ENCODE measurements around the gene ZNF558.
"Not testable (repeated sequence)": the region's sequence is repeated elsewhere in the genome, so short reads cannot be mapped to it uniquely, and the experiment has no call there.

ZNF558 gene

GRCh38 chr19:8806661-8807060 is 25.4 kb downstream of the ZNF558 start:
- Histone ChIP-seq H3K4me1 (ENCODE audit: control insufficient read depth, insufficient read depth, low read length, poor library complexity, severe bottlenecking) (no peaks in the 10 kb centered on the region), H3K4me3 (ENCODE audit: extremely low read depth, insufficient read depth, low read length, poor library complexity, severe bottlenecking) (no peak overlapping the region), H3K36me3 (ENCODE audit: control insufficient read depth, insufficient read depth, low read length) (peaks cover 36% of the 10 kb centered on the region), H3K27ac (ENCODE audit: low read depth, low read length, severe bottlenecking) (no peak overlapping the region), H3K9me3 (ENCODE audit: control insufficient read depth, low read length) (peaks cover 66% of the 10 kb centered on the region)
- WGBS, 2 experiments (ENCODE audit: insufficient coverage in 2 of 2), result no CpG with 5 or more reads among the region's 1 CpG

- H3K4me1 ChIP-seq (ENCODE audit: control insufficient read depth, insufficient read depth, low read length, poor library complexity, severe bottlenecking), result no peaks in the 10 kb centered on the region
- peaks cover 30% of the 10 kb centered on the region for H3K9me3 ChIP-seq (ENCODE audit: control insufficient read depth, low read length)
- H3K36me3 ChIP-seq (ENCODE audit: control insufficient read depth, insufficient read depth, low read length), result no peaks in the 10 kb centered on the region
- 43% methylated on average over 1 of the region's 1 CpG; no CpG with 5 or more reads in 1 of the 2 experiments for WGBS, 2 experiments (ENCODE audit: insufficient coverage in 2 of 2)
- H3K27ac ChIP-seq (ENCODE audit: low read depth, low read length, severe bottlenecking), result no peak overlapping the region
- H3K4me3 ChIP-seq (ENCODE audit: extremely low read depth, insufficient read depth, low read length, poor library complexity, severe bottlenecking), result no peak overlapping the region
Observed at GRCh38 chr19:8794823-8795222, 37.3 kb downstream of the ZNF558 start.

DNA sequence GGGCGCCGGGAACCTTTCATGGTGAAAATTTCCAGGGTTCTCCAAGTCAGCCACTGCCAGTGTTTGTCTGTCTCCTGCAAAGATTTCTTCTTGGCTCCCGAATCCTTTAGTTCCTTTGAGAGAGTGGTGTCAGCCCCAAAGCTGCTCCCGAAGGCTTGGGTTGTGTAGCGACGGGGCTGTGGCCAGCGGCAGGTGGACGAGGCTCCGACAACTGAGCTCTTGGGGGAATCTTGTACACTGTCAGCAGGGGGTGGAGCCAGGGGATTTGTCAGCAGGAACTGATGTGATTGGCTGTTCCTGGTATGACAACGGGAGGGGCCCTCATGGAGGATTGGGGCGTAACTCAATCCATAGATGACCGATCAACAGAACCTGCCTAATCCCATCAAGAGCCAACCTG is 58.5 kb downstream of the ZNF558 start:
- not testable (repeated sequence) for H3K4me1 ChIP-seq (ENCODE audit: control insufficient read depth, insufficient read depth, low read length, poor library complexity, severe bottlenecking); H3K27ac ChIP-seq (ENCODE audit: low read depth, low read length, severe bottlenecking); H3K9me3 ChIP-seq (ENCODE audit: control insufficient read depth, low read length); H3K4me3 ChIP-seq (ENCODE audit: extremely low read depth, insufficient read depth, low read length, poor library complexity, severe bottlenecking); H3K36me3 ChIP-seq (ENCODE audit: control insufficient read depth, insufficient read depth, low read length)
- WGBS, 2 experiments (ENCODE audit: insufficient coverage in 2 of 2), result no CpG with 5 or more reads among the region's 12 CpGs

DNA sequence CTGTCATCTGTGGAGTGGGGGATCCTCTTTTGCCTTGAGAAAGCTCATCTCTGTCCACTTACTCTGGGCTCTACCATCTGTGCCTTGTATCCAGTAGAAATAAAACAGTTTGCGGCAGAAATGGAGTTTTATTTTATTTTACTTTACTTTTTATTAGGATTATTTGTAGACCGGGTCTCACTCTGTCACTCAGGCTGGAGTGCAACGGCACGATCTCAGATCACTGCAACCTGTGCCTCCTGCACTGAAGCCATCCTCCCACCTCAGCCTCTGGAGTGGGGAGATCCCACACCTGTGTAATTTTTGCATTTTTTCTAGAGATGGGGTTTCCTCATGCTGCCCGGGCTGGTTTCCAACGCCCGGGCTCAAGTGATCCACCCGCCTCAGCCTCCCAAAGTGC is 62.8 kb downstream of the ZNF558 start:
- H3K27ac ChIP-seq (ENCODE audit: low read depth, low read length, severe bottlenecking); H3K9me3 ChIP-seq (ENCODE audit: control insufficient read depth, low read length); H3K4me3 ChIP-seq (ENCODE audit: extremely low read depth, insufficient read depth, low read length, poor library complexity, severe bottlenecking); H3K4me1 ChIP-seq (ENCODE audit: control insufficient read depth, insufficient read depth, low read length, poor library complexity, severe bottlenecking); H3K36me3 ChIP-seq (ENCODE audit: control insufficient read depth, insufficient read depth, low read length): not testable (repeated sequence)
- no CpG with 5 or more reads among the region's 8 CpGs for WGBS, 2 experiments (ENCODE audit: insufficient coverage in 2 of 2)

GRCh38 chr19:8767257-8767656 is 64.8 kb downstream of the ZNF558 start:
- WGBS, 2 experiments (ENCODE audit: insufficient coverage in 2 of 2), result 81 to 89% methylated on average over 5 of the region's 11 CpGs
- not testable (repeated sequence) for H3K4me3 ChIP-seq (ENCODE audit: extremely low read depth, insufficient read depth, low read length, poor library complexity, severe bottlenecking); H3K4me1 ChIP-seq (ENCODE audit: control insufficient read depth, insufficient read depth, low read length, poor library complexity, severe bottlenecking); H3K9me3 ChIP-seq (ENCODE audit: control insufficient read depth, low read length); H3K27ac ChIP-seq (ENCODE audit: low read depth, low read length, severe bottlenecking); H3K36me3 ChIP-seq (ENCODE audit: control insufficient read depth, insufficient read depth, low read length)
